HepG2 (cell line): ENCODE measurements around the gene KNG1. TPM values are rescaled to one million over a fixed set of nuclear protein-coding genes. Genes with fewer than 3 reads are reported as not detected.

ENCODE experiments used
- ATAC-seq: fragments of 200-7000 bp; cut with Tn5 transposase; 3 replicates; pipeline ENCODE4 v1.9.1; 2020; ENCODE audit warnings: mild to moderate bottlenecking, moderate library complexity
- BruUV-seq: library from RNA; stranded (reverse); fragments of 400-500 nt; replicated peaks from 2 replicates; lab custom pipeline; 2021; lab: Mats Ljungman, UMichigan
- CTCF ChIA-PET: fragments of 300-600 bp; formaldehyde crosslinking; extraction: SDS; loops from one replicate; lab custom pipeline; 2021; ENCODE audit warnings: low total read pairs, inconsistent platforms, low intra/inter-chr PET ratio; lab: Yijun Ruan, JAX
- POLR2A ChIA-PET: fragments of 350-600 bp; sonication (Branson Sonifier 250); formaldehyde crosslinking; loops from one replicate; lab custom pipeline; 2020; ENCODE audit warnings: antibody characterized with exemption, inconsistent platforms; lab: Yijun Ruan, JAX
- DNase-seq: peaks from one replicate; pipeline ENCODE4 v3.0.0-alpha.2; 2015; ENCODE audit warnings: low spot score
- FAIRE-seq: peaks from 3 replicates; lab custom pipeline; 2011; peaks lifted over from hg19 to GRCh38; lab: Jason Lieb, UNC
- H2AFZ ChIP-seq: one replicate; pipeline ENCODE4 v1.6.1; 2011; ENCODE audit warnings: low read length, inconsistent platforms
- H3K27ac ChIP-seq: fragments of 300-600 bp; 3 replicates; pipeline ENCODE4 v1.8.0; 2011; ENCODE audit warnings: mixed run types, mild to moderate bottlenecking, mixed read lengths, low read length, inconsistent platforms; ENCODE audit not compliant: insufficient read depth; ENCODE audit errors: extremely low read length
- H3K27me3 ChIP-seq, 2 experiments: fragments of 200-600 bp in 1 of 2; 2 replicates in 1 of 2; 3 replicates in 1 of 2; pipeline versions ENCODE4 v1.6.0 to v1.8.0; 2011; ENCODE audit warnings: low read length in 2 of 2, mild to moderate bottlenecking in 2 of 2, moderate library complexity in 2 of 2, inconsistent platforms in 1 of 2; ENCODE audit not compliant: insufficient read depth in 2 of 2, control insufficient read depth in 1 of 2
- H3K36me3 ChIP-seq, 2 experiments: fragments of 200-600 bp in 1 of 2; replicated peaks in 1 of 2; 2 replicates in 1 of 2; 3 replicates in 1 of 2; pipeline versions ENCODE4 v1.5.1 to v1.8.0; 2011; ENCODE audit warnings: low read length in 2 of 2, inconsistent platforms in 1 of 2; ENCODE audit not compliant: insufficient read depth in 2 of 2, control insufficient read depth in 1 of 2
- H3K4me1 ChIP-seq: 2 replicates; pipeline ENCODE4 v1.5.1; 2012; ENCODE audit warnings: low read length, inconsistent platforms; ENCODE audit not compliant: insufficient read depth
- H3K4me2 ChIP-seq: 2 replicates; pipeline ENCODE4 v1.6.0; 2011; ENCODE audit warnings: low read depth, low read length, inconsistent platforms
- H3K4me3 ChIP-seq, 3 experiments: fragments of 200-600 bp in 1 of 3; sonication (generic), shearing (Covaris generic) in 1 of 3; replicated peaks in 1 of 3; 2 replicates each; pipeline ENCODE4 v1.5.1; 2011 to 2016; ENCODE audit warnings: low read length in 3 of 3, inconsistent platforms in 2 of 3, low read depth in 2 of 3, mild to moderate bottlenecking in 2 of 3, control low read depth in 1 of 3, mixed read lengths in 1 of 3; ENCODE audit not compliant: insufficient read depth in 1 of 3
- H3K79me2 ChIP-seq: one replicate; pipeline ENCODE4 v1.6.1; 2011; ENCODE audit warnings: low read length, inconsistent platforms; ENCODE audit not compliant: insufficient read depth
- H3K9ac ChIP-seq: 2 replicates; pipeline ENCODE4 v1.6.0; 2011; ENCODE audit warnings: mild to moderate bottlenecking, low read depth, low read length, inconsistent platforms; ENCODE audit not compliant: insufficient read depth
- H3K9me3 ChIP-seq: 2 replicates; pipeline ENCODE4 v1.5.1; 2012; ENCODE audit warnings: mild to moderate bottlenecking, low read length
- H4K20me1 ChIP-seq: 2 replicates; pipeline ENCODE4 v1.6.0; 2011; ENCODE audit warnings: inconsistent platforms, mild to moderate bottlenecking, low read length, moderate library complexity; ENCODE audit not compliant: insufficient read depth
- CAMTA2 ChIP-seq: sonication (generic); formaldehyde crosslinking; IDR thresholded peaks from 2 replicates; pipeline ENCODE4 v1.4.0; 2020; ENCODE audit warnings: mild to moderate bottlenecking, missing genetic modification reagents, borderline replicate concordance
- CENPBD1 ChIP-seq: sonication (generic); formaldehyde crosslinking; IDR thresholded peaks from 2 replicates; pipeline ENCODE4 v1.8.0; 2022; ENCODE audit warnings: missing genetic modification reagents, low read depth, mild to moderate bottlenecking, borderline replicate concordance
- FOXK2 ChIP-seq: fragments of 450-650 bp; IDR thresholded peaks from 2 replicates; pipeline ENCODE4 v1.6.1; 2016
- HOXA9 ChIP-seq: sonication (generic); formaldehyde crosslinking; IDR thresholded peaks from 2 replicates; pipeline ENCODE4 v1.8.1; 2022; ENCODE audit warnings: missing genetic modification reagents, mild to moderate bottlenecking, moderate library complexity, borderline replicate concordance
- JARID2 ChIP-seq: sonication (generic); formaldehyde crosslinking; IDR thresholded peaks from 2 replicates; pipeline ENCODE4 v1.8.1; 2023; ENCODE audit warnings: missing genetic modification reagents, inconsistent platforms; ENCODE audit not compliant: insufficient replicate concordance
- NCOA2 ChIP-seq: sonication (generic); formaldehyde crosslinking; IDR thresholded peaks from 2 replicates; pipeline ENCODE4 v1.8.0; 2022; ENCODE audit warnings: inconsistent platforms
- NONO ChIP-seq, 2 experiments: fragments of 450-650 bp in 1 of 2; sonication (generic) in 1 of 2; formaldehyde crosslinking in 1 of 2; IDR thresholded peaks in 1 of 2; conservative IDR thresholded peaks in 1 of 2; 2 replicates each; pipeline versions ENCODE4 v1.6.1 to v1.8.0; 2017 to 2022; ENCODE audit warnings: mild to moderate bottlenecking in 1 of 2, missing genetic modification reagents in 1 of 2, moderate library complexity in 1 of 2
- PPARG ChIP-seq: conservative IDR thresholded peaks from 2 replicates; pipeline ENCODE4 v1.6.1; 2016; ENCODE audit warnings: missing biosample characterization, missing genetic modification reagents
- RARG ChIP-seq: sonication (generic); formaldehyde crosslinking; IDR thresholded peaks from 2 replicates; pipeline ENCODE4 v1.4.0; 2020; ENCODE audit warnings: low read depth, mild to moderate bottlenecking, missing genetic modification reagents
- SKI ChIP-seq: fragments of 450-650 bp; IDR thresholded peaks from one replicate; pipeline ENCODE4 v1.6.1; 2018; ENCODE audit warnings: mild to moderate bottlenecking; ENCODE audit not compliant: partially characterized antibody
- U2AF1 ChIP-seq: fragments of 200-400 bp; formaldehyde crosslinking; optimal IDR thresholded peaks from 2 replicates; pipeline ENCODE3; 2017; ENCODE audit warnings: mild to moderate bottlenecking, low read depth, low read length
- ZNF18 ChIP-seq: sonication (generic); formaldehyde crosslinking; IDR thresholded peaks from 2 replicates; pipeline ENCODE4 v1.8.0; 2022; ENCODE audit warnings: mild to moderate bottlenecking, missing genetic modification reagents; ENCODE audit not compliant: insufficient replicate concordance
- ZNF33B ChIP-seq: sonication (generic); formaldehyde crosslinking; IDR thresholded peaks from 2 replicates; pipeline ENCODE4 v1.5.1; 2020; ENCODE audit warnings: mild to moderate bottlenecking, missing genetic modification reagents
- ZNF572 ChIP-seq: sonication (generic); formaldehyde crosslinking; IDR thresholded peaks from 2 replicates; pipeline ENCODE4 v1.5.1; 2020; ENCODE audit warnings: mild to moderate bottlenecking, missing genetic modification reagents
- ZNF839 ChIP-seq: sonication (generic); formaldehyde crosslinking; IDR thresholded peaks from 2 replicates; pipeline ENCODE4 v1.4.0; 2020; ENCODE audit warnings: missing genetic modification reagents, mild to moderate bottlenecking, borderline replicate concordance
- in situ Hi-C: cut with HindIII; loops from 2 replicates; pipeline ENCODE4 v1.10.0; 2017; ENCODE audit warnings: low pct_unique_long_range_greater_than_20kb; ENCODE audit not compliant: extremely low pct_ligation_motif_present
- intact Hi-C: fragments of 100-400 bp; cut with micrococcal nuclease; formaldehyde crosslinking; loops from one replicate; pipeline ENCODE4 v1.10.0; 2022; ENCODE audit not compliant: unreplicated experiment
- polyA plus RNA-seq, 8 experiments: library from polyadenylated mRNA; depleted of rRNA in 3 of 8; stranded (reverse) in 7 of 8; unstranded in 1 of 8; fragments of >200 nt; fragmentation: Illumina TruSeq in 4 of 8; extraction: Trizol in 4 of 8; gene quantifications; 2 replicates each; pipeline versions ENCODE4 v1.2.1 to v1.2.3, GENCODE V29; 2011 to 2016; ENCODE audit warnings: low read depth in 4 of 8, missing spikeins in 1 of 8, mixed read lengths in 1 of 8; ENCODE audit not compliant: insufficient read depth in 1 of 8
- total RNA-seq, 5 experiments: library from RNA; depleted of rRNA; stranded (reverse); fragments of >200 nt; fragmentation: Illumina TruSeq; extraction: Trizol; gene quantifications; 2 replicates each; pipeline ENCODE4 v1.2.3, GENCODE V29; 2016; ENCODE audit warnings: low read depth in 1 of 5
- TF ChIP-seq, protein P1 (sequence below): sonication (generic); formaldehyde crosslinking; IDR thresholded peaks from 2 replicates; pipeline ENCODE4 v1.5.0; 2020; ENCODE audit warnings: mild to moderate bottlenecking, missing genetic modification reagents, borderline replicate concordance
- TF ChIP-seq, protein P2 (sequence below): sonication (generic); formaldehyde crosslinking; IDR thresholded peaks from 2 replicates; pipeline ENCODE4 v1.8.1; 2023; ENCODE audit warnings: missing genetic modification reagents, inconsistent platforms, borderline replicate concordance
- TF ChIP-seq, protein P3 (sequence below): sonication (generic); formaldehyde crosslinking; IDR thresholded peaks from 2 replicates; pipeline ENCODE4 v1.5.1; 2020; ENCODE audit warnings: mild to moderate bottlenecking, moderate library complexity, missing genetic modification reagents

The KNG1 gene
- total and polyA plus RNA-seq, 2 of the 13 experiments (the other 11 are each of a cell fraction or from before 2014, with no cell fraction given) = 6.5 to 7.0 TPM

DNA sequence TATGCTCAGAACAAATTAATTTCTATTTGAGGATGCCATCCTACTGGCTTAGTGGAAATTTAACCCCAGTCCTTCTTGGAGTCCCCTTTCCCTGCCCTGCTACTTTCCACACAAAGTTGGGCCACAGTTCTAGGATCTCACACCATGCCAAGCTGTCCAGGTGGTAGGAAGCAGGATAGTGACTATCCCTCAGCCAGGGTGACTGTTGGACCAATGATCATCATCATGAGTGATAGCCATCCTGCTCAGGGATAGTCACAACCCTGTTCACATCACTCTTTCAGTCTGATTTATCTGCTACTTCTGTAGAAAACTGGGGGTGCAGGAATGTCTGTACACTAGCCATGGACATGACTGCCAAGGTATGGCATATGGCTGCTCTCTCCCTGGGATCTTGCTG, 38.6 kb upstream of the KNG1 start:
- H3K9me3 ChIP-seq = no peaks in the 10 kb centered on the region
- TF ChIP-seq NCOA2 (CRISPR knock-in tag) (no peak), HOXA9 (CRISPR knock-in tag) (no peak), NONO (IDR thresholded peaks at IDR 0.05) (no peak), NONO (CRISPR knock-in tag; conservative IDR thresholded peaks at IDR 0.05) (no peak), ZNF18 (no peak), CAMTA2 (CRISPR knock-in tag) (no peak), ZNF839 (CRISPR knock-in tag) (no peak), PPARG (no peak), RARG (CRISPR knock-in tag) (no peak), ZNF572 (no peak), ZNF33B (CRISPR knock-in tag) (no peak), CENPBD1 (CRISPR knock-in tag) (no peak), U2AF1 (no peak), JARID2 (CRISPR knock-in tag) (no peak), FOXK2 (no peak), SKI (no peak)
- TF ChIP-seq, protein P1, sequence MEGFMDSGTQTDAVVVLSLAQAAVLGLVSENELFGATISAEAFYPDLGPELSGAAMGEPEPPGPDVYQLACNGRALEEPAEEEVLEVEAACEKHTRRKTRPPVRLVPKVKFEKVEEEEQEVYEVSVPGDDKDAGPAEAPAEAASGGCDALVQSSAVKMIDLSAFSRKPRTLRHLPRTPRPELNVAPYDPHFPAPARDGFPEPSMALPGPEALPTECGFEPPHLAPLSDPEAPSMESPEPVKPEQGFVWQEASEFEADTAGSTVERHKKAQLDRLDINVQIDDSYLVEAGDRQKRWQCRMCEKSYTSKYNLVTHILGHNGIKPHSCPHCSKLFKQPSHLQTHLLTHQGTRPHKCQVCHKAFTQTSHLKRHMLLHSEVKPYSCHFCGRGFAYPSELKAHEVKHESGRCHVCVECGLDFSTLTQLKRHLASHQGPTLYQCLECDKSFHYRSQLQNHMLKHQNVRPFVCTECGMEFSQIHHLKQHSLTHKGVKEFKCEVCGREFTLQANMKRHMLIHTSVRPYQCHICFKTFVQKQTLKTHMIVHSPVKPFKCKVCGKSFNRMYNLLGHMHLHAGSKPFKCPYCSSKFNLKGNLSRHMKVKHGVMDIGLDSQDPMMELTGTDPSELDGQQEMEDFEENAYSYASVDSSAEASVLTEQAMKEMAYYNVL (CRISPR knock-in tag) = no peak
- TF ChIP-seq, protein P2, sequence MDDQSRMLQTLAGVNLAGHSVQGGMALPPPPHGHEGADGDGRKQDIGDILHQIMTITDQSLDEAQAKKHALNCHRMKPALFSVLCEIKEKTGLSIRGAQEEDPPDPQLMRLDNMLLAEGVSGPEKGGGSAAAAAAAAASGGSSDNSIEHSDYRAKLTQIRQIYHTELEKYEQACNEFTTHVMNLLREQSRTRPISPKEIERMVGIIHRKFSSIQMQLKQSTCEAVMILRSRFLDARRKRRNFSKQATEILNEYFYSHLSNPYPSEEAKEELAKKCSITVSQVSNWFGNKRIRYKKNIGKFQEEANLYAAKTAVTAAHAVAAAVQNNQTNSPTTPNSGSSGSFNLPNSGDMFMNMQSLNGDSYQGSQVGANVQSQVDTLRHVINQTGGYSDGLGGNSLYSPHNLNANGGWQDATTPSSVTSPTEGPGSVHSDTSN (CRISPR knock-in tag) = no peak
- TF ChIP-seq, protein P3, sequence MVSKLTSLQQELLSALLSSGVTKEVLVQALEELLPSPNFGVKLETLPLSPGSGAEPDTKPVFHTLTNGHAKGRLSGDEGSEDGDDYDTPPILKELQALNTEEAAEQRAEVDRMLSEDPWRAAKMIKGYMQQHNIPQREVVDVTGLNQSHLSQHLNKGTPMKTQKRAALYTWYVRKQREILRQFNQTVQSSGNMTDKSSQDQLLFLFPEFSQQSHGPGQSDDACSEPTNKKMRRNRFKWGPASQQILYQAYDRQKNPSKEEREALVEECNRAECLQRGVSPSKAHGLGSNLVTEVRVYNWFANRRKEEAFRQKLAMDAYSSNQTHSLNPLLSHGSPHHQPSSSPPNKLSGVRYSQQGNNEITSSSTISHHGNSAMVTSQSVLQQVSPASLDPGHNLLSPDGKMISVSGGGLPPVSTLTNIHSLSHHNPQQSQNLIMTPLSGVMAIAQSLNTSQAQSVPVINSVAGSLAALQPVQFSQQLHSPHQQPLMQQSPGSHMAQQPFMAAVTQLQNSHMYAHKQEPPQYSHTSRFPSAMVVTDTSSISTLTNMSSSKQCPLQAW (CRISPR knock-in tag) = no peak
- TF ChIP-seq, all 625 proteins: peak for 0
- no peak for ATAC-seq

More for the DNA sequence above, 38.6 kb upstream of the KNG1 start:
- DNase-seq (no peak), FAIRE-seq (no peak)
- intact Hi-C loops = no loop called here
- no TSS peak for BruUV-seq
- ChIA-PET CTCF (no interaction called here), POLR2A (no interaction called here)
- H3K27me3 ChIP-seq = peaks cover 0 to 3% of the 10 kb centered on the region in 2 experiments; a peak in 2 of 5 replicates
- no peaks in the 10 kb centered on the region for H3K36me3 ChIP-seq
- in situ Hi-C loops = no loop called here
- no peak overlapping the region for H2AFZ ChIP-seq
- H3K79me2 ChIP-seq = no peaks in the 10 kb centered on the region
- no peak overlapping the region for H3K9ac ChIP-seq
- H3K4me2 ChIP-seq = no peak overlapping the region
- H3K4me1 ChIP-seq = peaks cover 14% of the 10 kb centered on the region
- no peak overlapping the region for H3K4me3 ChIP-seq
- no peak overlapping the region for H3K27ac ChIP-seq
- no peaks in the 10 kb centered on the region for H4K20me1 ChIP-seq
